IgD-negative memory B cell (primary cell): Measurements from ENCODE around the gene SLC29A2. TPM values are rescaled to one million over a fixed set of nuclear protein-coding genes. Genes with fewer than 3 reads are reported as not detected.

ENCODE experiments used
- H3K27ac Mint-ChIP-seq, 3 donors: one replicate each; pipeline ENCODE4 v1.8.0; 2020 to 2022; ENCODE audit warnings: mild to moderate bottlenecking in 3 of 3, mixed read lengths in 3 of 3, moderate library complexity in 1 of 3
- H3K27me3 Mint-ChIP-seq: one replicate; pipeline ENCODE4 v1.8.0; 2021; ENCODE audit warnings: mixed read lengths
- H3K36me3 Mint-ChIP-seq: one replicate; pipeline ENCODE4 v1.8.0; 2020; ENCODE audit warnings: mild to moderate bottlenecking, mixed read lengths
- H3K4me1 Mint-ChIP-seq, 3 donors: one replicate each; pipeline ENCODE4 v1.8.0; 2020 to 2022; ENCODE audit warnings: mixed read lengths in 3 of 3, mild to moderate bottlenecking in 1 of 3
- H3K4me3 Mint-ChIP-seq, 4 donors: one replicate each; pipeline ENCODE4 v1.8.0; 2020 to 2022; ENCODE audit warnings: mild to moderate bottlenecking in 4 of 4, mixed read lengths in 4 of 4, moderate library complexity in 3 of 4
- H3K9me3 Mint-ChIP-seq, 3 donors: one replicate each; pipeline ENCODE4 v1.8.0; 2020 to 2021; ENCODE audit warnings: mixed read lengths in 3 of 3, mild to moderate bottlenecking in 1 of 3
- polyA plus RNA-seq: library from polyadenylated mRNA; unstranded; fragments of 300-500 nt; fragmentation: Illumina TruSeq; gene quantifications from one replicate; pipeline ENCODE4 v1.2.3, GENCODE V29; 2021

SLC29A2 gene
- polyA plus RNA-seq, 1 donor from 2014 or later = 3.0 TPM

- H3K27me3 Mint-ChIP-seq = no peaks in the 10 kb centered on the region
- H3K4me3 Mint-ChIP-seq = peak overlapping the region in 2 of 4 donors; percentile 38 to 57
- H3K27ac Mint-ChIP-seq = peak overlapping the region; percentile 43 to 88 (median 71)
- H3K4me1 Mint-ChIP-seq = peaks cover 11 to 29% (median 21%) of the 10 kb centered on the region in 3 donors
- no peaks in the 10 kb centered on the region for H3K9me3 Mint-ChIP-seq
- H3K36me3 Mint-ChIP-seq = no peaks in the 10 kb centered on the region
These were observed 56.1 kb downstream of the SLC29A2 start for GRCh38 chr11:66315498-66315885.

DNA sequence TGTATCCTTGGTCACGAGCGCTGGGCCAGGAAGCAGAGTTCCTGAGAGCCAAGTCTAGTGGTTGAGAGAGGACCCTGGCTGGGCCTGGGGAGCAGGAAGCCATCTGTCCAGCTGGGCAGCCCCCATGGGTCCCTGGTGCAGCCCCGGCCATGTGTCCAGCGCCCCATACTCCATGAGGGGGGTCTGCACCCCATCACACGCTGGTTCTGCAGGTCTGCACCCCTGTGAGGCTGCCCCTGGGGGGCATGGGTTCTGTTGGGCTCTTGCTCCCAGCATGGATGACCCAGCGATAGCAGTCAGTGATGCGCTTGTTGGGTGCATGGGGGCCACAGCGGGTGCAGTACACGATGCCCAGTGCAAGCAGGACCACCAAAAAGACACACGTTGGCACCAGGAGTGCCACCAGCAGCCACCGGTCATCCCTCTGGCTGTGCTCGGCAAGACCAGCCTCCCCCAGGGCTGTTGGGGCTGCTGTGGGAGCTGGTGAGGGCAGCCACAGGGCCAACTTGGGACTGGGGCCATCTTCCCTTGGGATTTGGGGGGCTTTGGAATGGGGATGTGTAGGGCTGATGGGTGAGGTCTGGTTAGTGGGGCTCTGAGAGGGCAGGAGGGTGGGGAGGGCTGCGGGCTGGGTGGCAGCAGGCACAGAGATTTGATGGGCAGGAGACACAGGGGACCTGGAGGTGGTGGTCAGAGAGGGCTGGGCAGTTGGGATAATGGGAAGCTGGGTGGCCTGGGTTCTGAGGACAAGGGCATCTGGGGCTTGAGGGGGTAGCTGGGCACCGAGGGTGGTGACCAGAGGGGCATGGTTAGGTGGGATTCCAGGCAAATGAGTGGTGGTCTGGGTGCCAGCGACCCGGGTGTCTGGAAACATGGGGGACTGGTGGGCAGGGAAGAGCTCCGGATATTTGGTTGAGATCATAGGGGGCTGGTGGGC, 56.7 kb downstream of the SLC29A2 start:
- Mint-ChIP-seq H3K36me3 (no peaks in the 10 kb centered on the region), H3K27ac (peak overlapping the region; percentile 18 to 88 (median 18)), H3K4me3 (peak overlapping the region in 3 of 4 donors; percentile 41 to 58 (median 57)), H3K27me3 (no peaks in the 10 kb centered on the region), H3K9me3 (no peaks in the 10 kb centered on the region), H3K4me1 (peaks cover 11 to 28% (median 21%) of the 10 kb centered on the region in 3 donors)

DNA sequence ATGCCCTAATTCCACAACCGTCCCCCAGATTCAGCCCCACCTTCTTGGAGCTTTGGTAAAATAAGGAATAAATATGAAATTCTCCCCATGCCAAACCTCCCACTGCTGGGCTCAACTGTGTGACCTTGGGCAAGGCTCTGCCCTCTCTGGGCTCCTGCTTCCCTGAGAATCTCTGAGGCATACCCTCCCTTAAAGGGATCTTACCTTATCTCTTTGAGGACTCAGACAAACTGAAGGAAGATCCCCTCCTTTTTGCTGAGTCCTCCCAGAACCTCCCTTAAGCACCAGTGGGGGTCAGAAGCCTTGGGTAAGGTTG, 57.4 kb downstream of the SLC29A2 start:
- Mint-ChIP-seq H3K4me3 (peak overlapping the region in 1 of 4 donors; percentile 6), H3K27me3 (no peaks in the 10 kb centered on the region)

DNA sequence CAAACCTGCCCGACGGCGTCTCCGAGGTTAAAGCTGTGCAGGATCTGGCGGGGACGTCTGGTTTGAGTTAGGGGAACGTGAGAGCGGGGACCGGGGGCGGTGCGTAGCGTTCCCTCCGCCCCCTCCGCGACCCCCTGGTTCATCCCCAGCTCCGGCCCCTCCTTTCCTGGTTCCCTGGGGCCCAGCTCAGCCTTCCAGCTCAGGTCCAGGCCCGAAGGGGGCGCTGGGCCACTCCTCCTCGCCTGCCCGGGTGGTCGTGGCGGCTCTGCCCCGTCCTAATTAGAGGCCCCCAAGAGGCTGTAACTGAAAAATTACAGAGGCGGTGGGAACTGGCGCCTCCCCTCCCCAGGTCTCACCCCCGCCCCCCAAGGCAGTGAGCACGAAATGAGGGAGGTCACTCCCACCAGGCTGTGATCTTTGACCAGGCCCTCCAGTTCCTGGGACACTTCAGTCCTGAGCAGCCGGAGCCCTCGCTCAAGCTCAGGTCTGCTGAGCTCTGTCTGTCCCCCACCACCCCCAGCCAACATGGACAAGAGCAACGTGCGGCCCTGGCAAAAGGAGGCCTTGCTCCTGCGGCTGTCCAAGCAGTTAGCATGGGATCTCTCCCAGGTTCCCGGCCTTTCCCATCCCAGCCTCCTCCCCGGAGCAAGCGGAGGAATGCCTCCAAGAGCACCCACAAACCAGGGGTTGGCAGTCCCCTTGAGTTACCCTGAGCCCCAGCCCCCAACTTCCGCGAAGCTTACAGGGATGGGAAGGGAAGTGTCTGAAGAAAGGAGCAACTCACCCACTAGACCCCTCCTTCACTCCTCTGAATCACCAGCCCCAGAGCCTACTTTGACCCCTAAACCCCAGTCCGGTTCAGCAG, 58.0 kb downstream of the SLC29A2 start:
- Mint-ChIP-seq H3K4me1 (peaks cover 5 to 22% (median 15%) of the 10 kb centered on the region in 3 donors), H3K9me3 (no peaks in the 10 kb centered on the region), H3K27me3 (no peaks in the 10 kb centered on the region), H3K27ac (peak overlapping the region; percentile 83 to 99 (median 94)), H3K36me3 (no peaks in the 10 kb centered on the region), H3K4me3 (peak overlapping the region; percentile 88 to 100 (median 96))

More for the DNA sequence above, 57.4 kb downstream of the SLC29A2 start:
- H3K9me3 Mint-ChIP-seq = no peaks in the 10 kb centered on the region
- peak overlapping the region; percentile 18 to 23 (median 18) for H3K27ac Mint-ChIP-seq
- no peaks in the 10 kb centered on the region for H3K36me3 Mint-ChIP-seq
- peaks cover 11 to 27% (median 21%) of the 10 kb centered on the region in 3 donors for H3K4me1 Mint-ChIP-seq

- Mint-ChIP-seq H3K36me3 (no peaks in the 10 kb centered on the region), H3K27ac (peak overlapping the region; percentile 83 to 99 (median 94)), H3K27me3 (no peaks in the 10 kb centered on the region), H3K4me1 (peaks cover 0 to 14% (median 9%) of the 10 kb centered on the region in 3 donors), H3K9me3 (no peaks in the 10 kb centered on the region), H3K4me3 (peak overlapping the region; percentile 88 to 100 (median 96))
These were observed 58.8 kb downstream of the SLC29A2 start for GRCh38 chr11:66312549-66313320.

Other genes with a start within 250 kb of the SLC29A2 start
- 13.6 TPM for gene KLC2, start 114.1 kb downstream of the SLC29A2 start, polyA plus RNA-seq
- gene RAB1B, start 103.1 kb downstream of the SLC29A2 start, polyA plus RNA-seq = 14.8 TPM
- not detected for gene CNIH2, start 93.6 kb downstream of the SLC29A2 start, polyA plus RNA-seq
- 72.5 TPM for gene YIF1A, start 82.6 kb downstream of the SLC29A2 start, polyA plus RNA-seq
- not detected for gene TMEM151A, start 79.9 kb downstream of the SLC29A2 start, polyA plus RNA-seq
- 0.19 TPM for gene CD248, start 54.7 kb downstream of the SLC29A2 start, polyA plus RNA-seq
- gene RIN1, start 35.3 kb downstream of the SLC29A2 start, polyA plus RNA-seq = 0.28 TPM
- gene BRMS1, start 26.7 kb downstream of the SLC29A2 start, polyA plus RNA-seq = 80.6 TPM
- 6.1 TPM for gene B4GAT1, start 24.1 kb downstream of the SLC29A2 start, polyA plus RNA-seq
- not detected for gene NPAS4, start 49.3 kb upstream of the SLC29A2 start, polyA plus RNA-seq
- gene MRPL11, start 67.1 kb upstream of the SLC29A2 start, polyA plus RNA-seq = 92.2 TPM
- gene PELI3, start 95.1 kb upstream of the SLC29A2 start, polyA plus RNA-seq = 4.3 TPM
- gene DPP3, start 108.7 kb upstream of the SLC29A2 start, polyA plus RNA-seq = 24.5 TPM
- gene BBS1, start 138.9 kb upstream of the SLC29A2 start, polyA plus RNA-seq = 10.3 TPM
- 21.6 TPM for gene ZDHHC24, start 174.3 kb upstream of the SLC29A2 start, polyA plus RNA-seq
- gene ACTN3, start 175.1 kb upstream of the SLC29A2 start, polyA plus RNA-seq = not detected
- gene CTSF, start 196.8 kb upstream of the SLC29A2 start, polyA plus RNA-seq = 7.0 TPM
- not detected for gene CCDC87, start 221.3 kb upstream of the SLC29A2 start, polyA plus RNA-seq
- gene CCS, start 221.4 kb upstream of the SLC29A2 start, polyA plus RNA-seq = 74.7 TPM
- gene RBM14, start 244.9 kb upstream of the SLC29A2 start, polyA plus RNA-seq = 80.5 TPM